ENCODE data around the gene PFDN2. TPM values are rescaled to one million over a fixed set of nuclear protein-coding genes. Genes with fewer than 3 reads are reported as not detected.

The PFDN2 gene, protein sequence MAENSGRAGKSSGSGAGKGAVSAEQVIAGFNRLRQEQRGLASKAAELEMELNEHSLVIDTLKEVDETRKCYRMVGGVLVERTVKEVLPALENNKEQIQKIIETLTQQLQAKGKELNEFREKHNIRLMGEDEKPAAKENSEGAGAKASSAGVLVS
- polyA plus RNA-seq (ENCODE audit: insufficient read length), result 68.4 TPM

GRCh38 chr1:161117759-161118581 lies at the start of gene PFDN2, which contains the start of gene NIT1:
Gene PFDN2, minus strand, starts transcription at chr1:161118037. Its CDS starts 11 bp downstream, at chr1:161118026.
Gene NIT1, plus strand, starts transcription at chr1:161118105. Its CDS starts 72 bp downstream, at chr1:161118177.
- no peak for DNase-seq (ENCODE audit: low read depth)

GRCh38 chr1:161166669-161167548 lies 49.1 kb upstream of the PFDN2 start:
- no peak for DNase-seq (ENCODE audit: low read depth)

DNA sequence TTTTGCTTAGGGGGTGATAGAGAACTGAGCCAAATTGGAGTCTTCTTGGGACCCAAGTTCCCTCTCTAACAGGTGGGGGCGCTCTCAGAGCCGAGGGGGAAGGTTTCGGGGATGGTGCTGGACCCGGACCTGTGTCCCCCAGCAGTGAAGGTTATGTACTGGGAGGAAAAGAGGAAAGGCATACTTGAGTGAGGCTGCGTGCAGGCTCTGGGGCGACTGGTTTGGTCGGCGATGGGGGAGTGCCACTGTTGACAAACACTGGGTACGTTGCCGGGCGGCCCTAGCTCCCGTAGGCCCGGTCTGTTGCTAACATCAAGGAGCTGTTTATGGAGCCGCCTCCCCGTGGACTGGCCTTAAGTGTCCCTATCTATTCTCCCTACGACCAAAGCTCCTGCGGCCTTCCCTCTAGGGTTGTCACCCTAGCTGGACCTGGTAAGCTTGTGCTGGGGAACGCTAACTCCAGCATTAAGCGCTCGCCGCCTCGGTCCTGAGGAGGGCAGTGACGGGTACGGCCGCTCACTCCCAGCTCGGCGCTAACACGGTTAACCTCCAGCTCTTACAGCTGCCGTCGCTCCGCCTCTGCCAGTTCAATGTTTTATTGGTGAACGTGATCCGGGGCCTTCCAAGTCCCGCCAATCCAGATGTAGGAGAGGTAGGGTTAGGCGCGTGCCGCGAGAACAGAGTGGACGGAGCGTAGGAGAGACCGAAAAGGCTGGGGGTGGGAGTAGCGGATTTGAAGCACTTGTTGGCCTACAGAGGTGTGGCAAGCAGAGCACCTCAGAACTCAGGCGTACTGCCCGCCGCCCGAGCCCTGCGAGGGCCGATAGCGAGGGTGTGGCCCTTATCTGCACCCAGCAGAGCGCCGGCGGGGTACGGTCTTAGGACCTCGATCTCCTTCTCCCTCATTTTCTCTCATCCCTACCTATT lies 48.2 kb upstream of the PFDN2 start, which contains the start of gene PPOX:
TSS of gene PPOX (plus strand) at position 685 of the 927 bp plus-strand sequence. CDS start 422 bp downstream, outside the sequence.
- DNase-seq (ENCODE audit: low read depth), result peak; percentile 96

DNA sequence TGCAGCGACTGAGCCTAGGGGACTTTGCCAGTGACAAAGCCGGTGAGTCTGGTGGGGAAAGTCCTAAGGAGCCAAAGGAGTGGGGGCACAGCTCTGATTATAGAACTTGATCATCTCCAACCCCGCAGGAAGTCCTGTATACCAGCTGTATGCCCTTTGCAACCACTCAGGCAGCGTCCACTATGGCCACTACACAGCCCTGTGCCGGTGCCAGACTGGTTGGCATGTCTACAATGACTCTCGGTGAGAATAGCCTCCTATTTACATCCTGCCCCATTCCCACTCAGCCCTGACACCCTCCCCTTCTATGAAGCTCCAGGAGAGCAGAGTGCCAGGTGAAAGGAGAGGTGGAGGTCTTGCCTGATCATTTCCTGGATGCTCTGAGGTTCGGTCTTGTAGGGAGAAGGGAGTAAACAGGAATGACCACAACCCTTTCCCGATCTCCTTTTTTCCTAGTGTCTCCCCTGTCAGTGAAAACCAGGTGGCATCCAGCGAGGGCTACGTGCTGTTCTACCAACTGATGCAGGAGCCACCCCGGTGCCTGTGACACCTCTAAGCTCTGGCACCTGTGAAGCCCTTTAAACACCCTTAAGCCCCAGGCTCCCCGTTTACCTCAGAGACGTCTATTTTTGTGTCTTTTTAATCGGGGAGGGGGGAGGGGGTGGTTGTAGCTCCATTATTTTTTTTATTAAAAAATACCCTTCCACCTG lies 47.2 kb upstream of the PFDN2 start:
- no peak for DNase-seq (ENCODE audit: low read depth)

- DNase-seq (ENCODE audit: low read depth), result no peak
These were observed 46.0 kb upstream of the PFDN2 start for GRCh38 chr1:161163793-161164192.

DNA sequence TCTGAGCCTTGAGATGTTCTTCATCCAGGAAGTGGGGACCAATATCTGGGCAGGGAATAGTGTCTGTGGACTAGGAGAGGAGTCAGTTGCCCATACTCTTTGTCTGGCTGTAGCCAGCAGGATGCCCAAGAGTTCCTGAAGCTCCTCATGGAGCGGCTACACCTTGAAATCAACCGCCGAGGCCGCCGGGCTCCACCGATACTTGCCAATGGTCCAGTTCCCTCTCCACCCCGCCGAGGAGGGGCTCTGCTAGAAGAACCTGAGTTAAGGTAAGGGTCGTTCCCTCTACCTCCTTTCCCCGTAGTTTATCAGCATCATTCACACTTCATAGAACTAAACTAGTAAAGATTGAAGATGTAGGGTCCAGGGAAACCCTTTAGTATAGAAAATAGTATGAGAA lies 45.0 kb upstream of the PFDN2 start:
- no peak for DNase-seq (ENCODE audit: low read depth)

DNA sequence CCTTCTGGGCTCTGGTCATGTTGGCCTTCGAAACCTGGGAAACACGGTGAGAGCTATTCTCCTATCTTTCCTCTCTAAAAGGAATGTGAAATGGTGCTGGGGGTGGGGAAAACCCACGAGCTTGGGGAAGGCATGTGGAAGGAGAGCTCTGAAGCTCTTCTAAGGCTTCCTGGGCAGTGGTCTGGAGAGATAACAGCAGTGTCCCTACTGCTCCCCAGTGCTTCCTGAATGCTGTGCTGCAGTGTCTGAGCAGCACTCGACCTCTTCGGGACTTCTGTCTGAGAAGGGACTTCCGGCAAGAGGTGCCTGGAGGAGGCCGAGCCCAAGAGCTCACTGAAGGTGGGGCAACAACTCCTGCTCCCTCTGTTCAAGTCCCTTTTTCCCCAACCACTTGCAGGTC lies 44.2 kb upstream of the PFDN2 start:
- DNase-seq (ENCODE audit: low read depth), result no peak

GRCh38 chr1:161161652-161162051 lies 43.8 kb upstream of the PFDN2 start:
- DNase-seq (ENCODE audit: low read depth), result no peak

DNA sequence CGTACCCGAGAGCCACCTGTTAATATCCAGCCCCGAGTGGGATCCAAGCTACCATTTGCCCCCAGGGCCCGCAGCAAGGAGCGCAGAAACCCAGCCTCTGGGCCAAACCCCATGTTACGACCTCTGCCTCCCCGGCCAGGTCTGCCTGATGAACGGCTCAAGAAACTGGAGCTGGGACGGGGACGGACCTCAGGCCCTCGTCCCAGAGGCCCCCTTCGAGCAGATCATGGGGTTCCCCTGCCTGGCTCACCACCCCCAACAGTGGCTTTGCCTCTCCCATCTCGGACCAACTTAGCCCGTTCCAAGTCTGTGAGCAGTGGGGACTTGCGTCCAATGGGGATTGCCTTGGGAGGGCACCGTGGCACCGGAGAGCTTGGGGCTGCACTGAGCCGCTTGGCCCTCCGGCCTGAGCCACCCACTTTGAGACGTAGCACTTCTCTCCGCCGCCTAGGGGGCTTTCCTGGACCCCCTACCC lies 42.9 kb upstream of the PFDN2 start:
- no peak for DNase-seq (ENCODE audit: low read depth)

DNA sequence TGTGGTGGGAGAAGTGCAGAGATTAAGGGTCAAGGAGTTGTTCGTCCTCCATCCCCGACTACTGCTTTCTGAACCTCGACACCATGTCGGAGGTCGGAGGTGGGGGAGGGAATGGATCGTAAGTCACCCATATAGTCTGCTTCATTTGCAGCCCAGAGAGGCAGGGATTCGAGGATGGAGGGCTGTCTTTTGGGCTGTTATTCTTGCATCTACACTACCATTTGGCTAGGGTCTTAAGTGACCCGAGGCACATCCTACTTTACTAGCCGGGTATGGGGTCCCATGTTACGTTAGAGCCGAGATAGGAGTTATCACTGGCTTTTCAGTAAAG lies 42.0 kb upstream of the PFDN2 start:
- DNase-seq (ENCODE audit: low read depth), result no peak

- peak; percentile 77 for DNase-seq (ENCODE audit: low read depth)
These were observed 41.5 kb upstream of the PFDN2 start, which contains the start of gene USP21 for GRCh38 chr1:161159087-161159912. Gene USP21, plus strand, starts transcription at chr1:161159500. Its CDS starts 1,141 bp downstream, at chr1:161160641.

- DNase-seq (ENCODE audit: low read depth), result no peak
These were observed 40.6 kb upstream of the PFDN2 start for GRCh38 chr1:161158316-161159010.

GRCh38 chr1:161157867-161158266 lies 40.0 kb upstream of the PFDN2 start:
- DNase-seq (ENCODE audit: low read depth), result no peak

DNA sequence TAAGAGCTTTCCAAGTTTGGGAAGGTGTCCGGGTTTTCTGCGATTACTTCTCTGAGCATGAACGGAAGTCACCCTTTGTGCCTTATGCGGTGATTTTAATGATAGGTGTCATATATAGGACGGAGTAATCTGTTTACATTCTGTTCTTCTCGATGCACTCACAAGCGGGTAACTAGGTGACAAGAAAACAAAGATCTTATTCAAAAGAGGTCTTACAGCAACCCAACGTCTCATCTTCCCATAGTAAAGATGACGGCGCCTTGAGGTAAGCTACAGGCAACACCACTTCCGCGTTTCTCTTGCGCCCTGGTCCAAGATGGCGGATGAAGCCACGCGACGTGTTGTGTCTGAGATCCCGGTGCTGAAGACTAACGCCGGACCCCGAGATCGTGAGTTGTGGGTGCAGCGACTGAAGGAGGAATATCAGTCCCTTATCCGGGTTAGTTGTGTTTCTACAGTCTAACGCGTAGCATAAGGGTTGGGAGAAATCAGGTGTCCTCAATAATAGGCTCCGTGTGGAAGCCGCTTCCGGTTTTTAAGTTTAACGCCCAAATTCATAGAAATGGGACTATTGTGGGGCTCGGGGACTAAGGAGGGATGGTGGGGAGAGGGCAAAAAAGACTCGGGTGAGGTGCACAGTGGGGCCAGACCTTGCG lies 36.0 kb upstream of the PFDN2 start, which contains the start of gene UFC1:
TSS of gene UFC1 (plus strand) at position 297 of the 656 bp plus-strand sequence. CDS start at position 317, 20 bp downstream.
- DNase-seq (ENCODE audit: low read depth), result peak; percentile 85

GRCh38 chr1:161153176-161153575 lies 35.3 kb upstream of the PFDN2 start:
- DNase-seq (ENCODE audit: low read depth), result no peak

DNA sequence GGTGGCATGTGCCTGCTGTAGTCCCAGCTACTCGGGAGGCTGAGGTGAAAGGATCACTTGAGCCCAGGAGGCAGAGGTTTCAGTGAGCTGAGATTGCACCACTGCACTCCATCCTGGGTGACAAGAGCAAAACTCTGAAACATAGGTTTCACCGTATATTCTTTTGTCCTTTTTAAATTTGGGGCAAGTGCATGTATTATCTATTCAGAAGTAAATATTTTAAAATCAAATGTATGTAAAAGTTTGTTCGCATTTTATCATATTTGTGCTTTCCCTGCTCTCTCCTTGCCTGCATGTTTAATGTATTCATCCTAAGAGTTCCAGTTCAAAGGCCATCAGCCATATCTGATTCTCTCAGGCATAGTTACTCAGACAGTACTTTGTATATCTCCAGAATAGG lies 28.0 kb upstream of the PFDN2 start:
- DNase-seq (ENCODE audit: low read depth), result no peak

DNA sequence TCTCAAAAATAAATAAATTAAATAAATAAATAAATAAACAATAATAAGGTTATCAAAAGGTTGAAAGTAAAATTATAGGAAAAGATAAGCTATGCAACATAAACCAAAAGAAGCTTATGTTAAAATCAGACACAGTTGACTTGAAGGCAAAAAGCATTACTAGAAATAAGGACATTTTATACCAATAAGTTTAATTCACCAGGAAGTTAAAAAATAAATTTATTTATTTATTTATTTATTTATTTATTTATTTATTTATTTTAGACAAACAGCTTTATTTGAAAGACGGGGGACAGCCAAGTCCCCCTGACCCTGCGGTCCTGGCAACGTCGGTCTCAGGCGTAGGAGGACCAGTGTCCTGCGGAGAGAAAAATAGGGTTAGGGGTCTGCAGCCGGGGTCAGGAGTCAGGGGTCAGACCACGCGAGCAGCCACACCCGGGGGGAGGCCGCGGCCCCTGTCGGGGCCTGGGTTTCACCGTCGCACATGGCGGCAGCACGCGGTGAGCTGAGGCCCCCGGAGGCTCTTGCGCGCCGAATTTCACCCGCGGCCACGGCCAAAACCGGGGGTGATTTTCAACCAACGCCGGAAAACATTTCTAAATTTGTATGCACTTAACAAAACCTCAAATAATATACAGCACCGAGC lies 23.0 kb upstream of the PFDN2 start:
- DNase-seq (ENCODE audit: low read depth), result no peak
